GM21447 (cell line): ENCODE measurements around the gene TXN2.

Experiments used
- ATAC-seq: cut with Tn5 transposase; IDR thresholded peaks from one replicate; pipeline ENCODE4 v1.9.1; 2021; ENCODE audit not compliant: unreplicated experiment

Gene TXN2

DNA sequence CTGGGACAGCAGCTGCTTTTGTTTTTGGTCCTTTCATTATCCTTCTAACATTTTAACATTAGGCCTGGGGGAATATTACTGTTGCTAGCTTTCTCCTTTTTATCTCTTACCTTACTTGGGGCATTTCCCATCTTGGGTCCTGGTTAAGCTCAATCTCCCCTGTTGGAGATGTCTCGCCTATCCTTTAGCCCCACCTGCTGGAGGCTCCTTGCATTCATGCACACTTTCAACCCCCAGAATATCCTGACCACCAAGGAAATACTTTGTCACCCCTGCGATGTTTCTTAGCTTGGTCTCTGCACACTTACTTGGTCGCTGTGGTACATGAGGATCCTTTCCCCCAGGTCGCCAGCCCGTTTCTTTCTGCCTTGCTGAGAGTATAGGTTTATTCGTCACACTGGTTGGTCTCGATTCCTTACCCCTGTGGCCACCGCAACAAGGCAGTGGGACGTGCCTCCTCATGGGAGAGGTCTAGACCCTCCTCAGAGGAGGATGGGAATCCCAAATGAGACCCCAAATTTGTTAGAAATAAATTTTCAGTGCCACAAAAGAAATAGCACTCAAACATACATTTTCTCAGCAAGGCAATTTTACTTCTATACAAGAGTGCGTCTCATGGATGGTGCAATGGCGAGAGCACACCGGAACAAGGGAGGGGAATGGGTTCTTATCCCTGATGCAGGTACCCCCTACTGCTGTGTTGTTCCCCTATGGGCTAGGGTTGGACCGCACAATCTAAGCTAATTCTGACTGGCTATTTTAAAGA lies 5.4 kb upstream of the TXN2 start:
- no peak for ATAC-seq

DNA sequence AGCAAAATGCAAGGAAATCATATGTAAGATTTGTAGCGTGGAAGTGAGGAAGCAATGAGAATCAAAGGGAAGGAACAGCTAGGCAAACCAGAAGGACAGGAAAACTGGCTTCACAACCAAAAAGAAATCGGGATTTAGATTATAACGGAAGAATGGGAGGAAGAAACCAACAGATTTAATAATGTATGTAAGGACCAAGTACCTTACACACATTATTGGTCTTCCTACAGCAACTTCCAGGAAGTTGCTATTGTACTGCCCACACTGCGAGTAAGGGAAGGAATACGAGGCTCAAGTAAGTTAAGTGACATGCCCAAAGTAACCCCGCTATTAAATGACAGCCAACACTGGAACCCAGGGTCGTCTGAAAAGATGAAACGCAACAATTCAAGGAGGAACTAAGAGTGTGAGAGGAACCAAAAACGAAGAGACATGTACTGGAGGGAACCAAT lies 473 bp downstream of the TXN2 start:
- no peak for ATAC-seq

DNA sequence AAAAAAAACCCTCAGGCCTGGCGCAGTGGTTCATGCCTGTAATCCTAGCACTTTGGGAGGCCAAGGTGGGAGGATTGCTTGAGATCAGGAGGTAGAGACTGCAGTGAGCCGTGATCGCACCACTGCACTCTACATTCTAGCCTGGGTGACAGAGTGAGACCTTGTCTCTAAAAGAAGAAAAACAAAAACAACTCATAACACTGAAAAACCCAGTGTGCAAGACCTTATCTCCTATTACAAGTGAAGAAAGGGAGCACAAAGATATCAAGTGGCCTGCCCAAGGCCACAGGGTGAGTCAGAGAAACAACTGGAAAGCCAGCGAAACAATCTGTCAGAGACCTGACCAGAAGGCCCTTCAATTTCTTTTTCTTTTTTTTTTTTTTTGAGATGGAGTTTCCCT lies 2.5 kb downstream of the TXN2 start:
- ATAC-seq, result no peak

DNA sequence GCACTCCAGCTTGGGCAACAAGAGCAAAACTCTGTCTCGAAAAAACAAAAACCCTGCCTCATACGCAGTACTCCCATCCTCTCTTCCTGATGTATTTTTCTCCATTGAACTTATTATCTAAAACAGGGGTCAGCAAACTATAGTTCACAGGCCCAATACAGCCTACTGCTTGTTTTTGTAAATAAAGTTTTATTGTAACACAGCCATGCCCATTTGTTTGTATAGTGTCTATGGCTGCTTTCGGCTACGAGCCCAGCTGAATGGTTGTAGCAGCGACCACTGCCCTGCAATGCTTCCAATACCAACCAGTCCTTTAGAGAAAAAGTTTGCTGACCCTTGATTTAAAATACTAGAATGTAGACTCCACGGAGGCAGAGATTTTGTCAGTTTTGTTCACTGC lies 6.1 kb downstream of the TXN2 start:
- no peak for ATAC-seq

DNA sequence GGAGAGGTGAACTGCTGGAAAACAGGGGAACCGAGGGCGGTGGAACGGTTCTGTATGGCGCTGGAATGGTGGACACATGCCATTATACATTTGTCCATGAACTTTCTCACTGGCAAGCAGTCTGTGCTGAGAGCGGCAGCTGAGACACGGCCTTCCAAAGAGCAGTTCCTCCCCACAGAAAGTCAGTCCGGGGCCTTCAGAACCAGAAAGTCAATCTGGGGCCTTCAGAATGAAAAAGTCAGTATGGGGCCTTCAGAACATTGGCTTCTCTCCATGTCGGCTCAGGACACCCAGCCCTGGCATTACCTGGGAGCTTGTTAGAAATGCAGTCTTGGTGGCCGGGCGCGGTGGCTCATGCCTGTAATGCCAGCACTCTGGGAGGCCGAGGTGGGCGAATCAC lies 8.8 kb downstream of the TXN2 start:
- ATAC-seq, result no peak

DNA sequence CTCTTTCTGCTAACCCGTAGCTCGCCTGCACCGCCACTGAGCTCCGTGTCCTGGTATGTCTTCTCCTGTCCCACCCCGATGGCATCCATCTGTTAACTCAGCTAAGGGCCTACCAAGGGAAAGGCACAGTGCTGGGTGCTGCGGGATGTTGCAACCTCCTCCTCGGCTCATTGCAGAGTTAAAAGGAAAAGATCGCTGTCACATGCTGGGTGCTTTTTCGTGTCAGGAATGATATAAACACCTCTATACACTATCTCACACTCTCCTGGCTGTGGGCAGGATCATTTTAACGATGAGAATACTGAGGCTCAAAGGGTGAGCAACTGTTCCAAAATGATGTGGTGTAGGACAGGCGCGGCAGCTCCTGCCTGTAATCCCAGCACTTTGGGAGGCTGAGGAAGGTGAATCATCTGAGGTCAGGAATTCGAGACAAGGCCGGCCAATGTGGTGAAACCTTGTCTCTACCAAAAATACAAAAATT lies 10.1 kb downstream of the TXN2 start:
- ATAC-seq, result no peak

DNA sequence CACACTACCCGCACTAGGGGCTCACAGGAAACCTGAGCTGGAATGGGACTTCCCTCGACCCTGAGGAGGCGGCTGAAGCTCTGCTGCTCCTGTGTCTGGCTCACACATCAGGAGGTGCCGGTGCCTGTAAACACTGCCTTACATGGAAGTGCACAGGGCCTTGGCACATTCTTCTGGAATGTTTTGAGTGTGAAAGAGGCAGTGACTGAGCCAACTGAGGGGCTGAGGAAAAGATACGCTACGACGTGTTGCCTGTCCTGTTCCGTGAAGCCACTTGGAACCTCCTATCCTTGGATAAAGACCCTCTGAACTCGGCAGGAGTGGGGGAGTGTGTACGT lies 10.5 kb downstream of the TXN2 start:
- ATAC-seq, result no peak

DNA sequence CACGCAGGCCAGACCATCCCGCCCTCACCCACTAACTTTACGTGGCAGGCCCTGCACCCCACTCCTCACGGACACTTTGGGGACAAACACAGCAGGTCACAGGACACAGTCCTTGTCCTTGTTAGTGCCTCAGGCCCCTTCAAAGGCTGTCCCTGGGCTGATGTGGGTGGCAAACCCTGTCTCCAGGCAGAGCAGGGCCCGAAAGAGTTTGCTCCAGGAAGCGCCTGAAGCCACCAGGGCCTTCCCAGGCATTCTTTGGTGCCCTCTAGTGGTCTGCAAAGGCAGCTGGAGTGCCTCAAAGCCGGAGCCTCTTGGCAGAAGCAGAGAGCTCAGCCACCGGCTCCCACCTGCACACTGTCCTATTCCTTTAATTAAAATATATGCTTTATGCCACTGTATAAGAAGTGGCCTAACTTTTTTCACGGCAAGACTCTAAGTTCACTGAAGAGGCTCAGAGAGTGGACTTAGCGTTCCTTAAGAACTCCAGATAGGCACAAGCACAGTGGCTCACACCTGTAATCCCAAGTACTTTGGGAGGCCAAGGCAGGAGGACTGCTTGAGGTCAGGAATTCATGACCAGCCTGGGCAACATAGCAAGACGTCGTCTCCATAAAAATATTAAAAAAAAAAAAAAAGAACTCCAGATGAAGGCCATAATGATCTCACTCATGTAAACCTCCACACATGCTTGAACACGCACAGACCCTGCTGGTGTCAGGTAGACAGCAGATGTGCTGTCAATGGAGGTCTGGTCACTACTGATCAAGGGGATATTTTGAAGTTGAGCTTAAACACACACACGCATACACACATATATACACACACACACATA lies 11.1 kb downstream of the TXN2 start:
- no peak for ATAC-seq

DNA sequence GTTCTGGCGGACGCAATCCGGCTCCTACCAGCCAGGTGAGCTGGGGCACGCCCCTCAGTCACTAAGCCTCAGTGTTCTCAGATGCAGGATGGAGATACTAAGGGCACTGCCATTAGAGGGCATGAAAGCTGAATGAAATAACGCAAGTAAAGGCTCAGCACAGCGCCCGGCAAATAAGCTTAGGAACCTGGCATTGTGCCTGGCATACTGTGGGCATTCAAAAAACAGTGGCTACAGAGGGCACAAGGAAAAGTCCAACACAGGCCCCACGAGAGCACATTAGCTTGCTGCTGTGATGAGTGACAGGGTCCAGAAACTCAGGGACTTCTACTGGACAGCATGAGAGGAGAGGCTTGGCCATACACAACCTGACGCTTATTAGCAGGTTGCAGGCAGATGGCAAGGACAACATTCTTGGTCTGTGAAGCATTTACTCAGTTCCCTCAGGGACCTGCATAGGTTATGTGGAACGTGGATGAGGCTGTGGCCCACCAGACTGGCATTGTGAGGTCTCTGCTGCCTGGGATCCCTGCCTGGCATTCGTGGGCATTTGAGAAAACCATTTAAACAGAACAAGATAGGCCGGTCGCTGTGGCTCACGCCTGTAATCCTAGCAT lies 12.2 kb downstream of the TXN2 start:
- no peak for ATAC-seq

DNA sequence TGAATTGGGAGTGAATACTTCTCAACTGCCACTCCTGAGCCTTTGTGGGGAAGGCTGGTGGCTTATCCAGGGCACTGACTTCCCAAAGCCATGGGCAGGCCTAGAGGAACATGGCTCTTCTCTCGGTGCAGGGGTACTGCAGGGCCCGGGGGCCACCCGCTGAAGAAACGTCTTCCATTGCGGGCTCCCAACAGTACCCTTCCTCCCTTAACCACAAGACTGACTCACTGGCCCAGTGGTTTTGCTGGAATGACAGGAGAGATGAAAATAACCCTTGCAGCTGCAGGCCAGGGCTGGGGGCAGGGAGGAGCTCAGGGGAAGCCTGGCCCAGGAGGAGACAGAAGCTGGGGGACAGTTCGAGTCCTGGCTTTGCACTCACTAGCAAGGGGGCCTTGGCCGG lies 13.5 kb downstream of the TXN2 start:
- ATAC-seq, result no peak

DNA sequence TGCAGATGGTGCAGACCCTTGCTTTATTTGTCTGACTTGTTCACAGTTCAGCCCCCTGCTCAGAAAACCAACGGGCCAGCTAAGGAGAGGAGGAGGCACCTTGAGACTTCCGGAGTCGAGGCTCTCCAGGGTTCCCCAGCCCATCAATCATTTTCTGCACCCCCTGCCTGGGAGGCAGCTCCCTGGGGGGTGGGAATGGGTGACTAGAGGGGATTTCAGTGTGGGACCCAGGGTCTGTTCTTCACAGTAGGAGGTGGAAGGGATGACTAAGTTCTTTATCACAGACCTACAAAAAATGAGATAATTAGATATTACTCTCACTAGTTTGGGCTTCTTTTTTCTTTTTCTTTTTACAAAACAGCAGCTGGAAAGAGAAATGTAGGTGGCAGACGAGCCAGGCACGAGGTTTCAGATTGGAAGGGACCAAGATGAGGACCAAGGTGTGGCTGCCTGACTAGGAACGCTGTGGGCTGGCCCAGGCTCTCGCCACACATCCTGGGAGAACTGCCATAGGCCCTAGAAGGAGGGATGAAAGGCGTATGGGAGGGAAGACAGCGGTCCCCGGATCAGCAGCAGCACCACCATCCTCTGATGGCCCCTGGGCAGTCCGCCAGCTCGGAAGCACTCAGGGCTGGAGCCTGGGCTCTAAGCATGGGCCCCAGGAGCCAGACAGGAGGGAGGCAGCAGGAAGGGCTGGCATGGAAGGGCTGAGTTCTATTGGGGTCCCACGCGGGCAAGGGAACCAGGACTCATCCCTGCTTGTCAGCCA lies 14.2 kb downstream of the TXN2 start:
- no peak for ATAC-seq

DNA sequence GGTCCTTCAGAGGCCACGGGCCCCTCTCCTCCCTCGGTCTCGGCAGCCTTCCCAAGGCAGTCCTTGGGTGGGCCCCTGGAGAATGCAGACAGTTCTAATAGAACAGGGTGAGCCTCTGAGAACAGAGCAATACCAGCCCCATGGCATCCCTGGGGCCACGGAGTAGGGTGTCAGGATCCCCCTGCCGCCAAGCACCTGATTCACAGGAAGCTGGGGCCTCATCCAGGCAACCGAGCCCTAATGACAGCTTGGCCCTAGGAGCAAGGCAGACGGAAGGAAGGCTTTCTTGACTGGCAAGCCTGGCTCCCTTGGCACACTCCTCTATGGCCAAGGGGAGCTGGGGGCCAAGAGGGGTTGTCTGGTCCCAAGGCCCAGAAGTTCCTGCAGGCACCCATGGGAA lies 15.2 kb downstream of the TXN2 start:
- ATAC-seq, result no peak

DNA sequence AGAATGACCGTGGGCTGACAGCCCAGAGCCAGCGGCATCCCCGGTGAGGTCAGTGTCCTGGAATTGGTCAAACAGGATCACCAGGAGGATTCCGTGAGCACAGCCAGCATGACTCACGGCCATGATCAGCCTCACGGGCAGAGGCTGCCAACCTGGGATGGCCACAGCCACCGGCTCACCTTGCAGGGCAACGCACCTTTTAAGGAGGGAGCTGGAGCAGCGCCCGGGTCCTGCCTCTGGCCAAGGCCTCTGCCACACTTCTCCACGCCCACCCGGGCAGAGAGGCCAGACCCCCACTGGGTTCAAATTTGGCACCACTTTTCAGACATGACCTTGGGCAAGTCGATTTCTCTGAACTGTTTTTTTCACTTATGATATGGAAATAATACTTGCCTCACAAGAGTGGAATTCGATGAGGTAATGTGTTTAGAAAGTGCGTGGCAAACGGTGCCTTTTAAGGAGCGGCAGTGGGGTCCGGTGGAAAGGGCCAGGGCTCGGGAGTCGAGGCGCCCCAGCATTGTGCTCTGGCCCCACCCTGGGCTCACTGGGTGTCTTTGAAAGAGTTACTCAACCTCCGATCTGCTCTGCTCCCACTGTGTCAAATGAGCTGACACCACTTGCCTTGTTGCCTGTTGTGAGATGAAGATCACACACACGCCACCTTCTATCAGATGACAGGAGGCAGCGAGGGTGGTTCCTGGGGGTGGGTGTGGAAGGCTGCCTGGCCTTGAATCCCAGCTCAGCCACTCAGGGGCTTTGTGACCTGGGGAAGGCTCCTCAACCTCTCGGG lies 16.0 kb downstream of the TXN2 start:
- no peak for ATAC-seq

DNA sequence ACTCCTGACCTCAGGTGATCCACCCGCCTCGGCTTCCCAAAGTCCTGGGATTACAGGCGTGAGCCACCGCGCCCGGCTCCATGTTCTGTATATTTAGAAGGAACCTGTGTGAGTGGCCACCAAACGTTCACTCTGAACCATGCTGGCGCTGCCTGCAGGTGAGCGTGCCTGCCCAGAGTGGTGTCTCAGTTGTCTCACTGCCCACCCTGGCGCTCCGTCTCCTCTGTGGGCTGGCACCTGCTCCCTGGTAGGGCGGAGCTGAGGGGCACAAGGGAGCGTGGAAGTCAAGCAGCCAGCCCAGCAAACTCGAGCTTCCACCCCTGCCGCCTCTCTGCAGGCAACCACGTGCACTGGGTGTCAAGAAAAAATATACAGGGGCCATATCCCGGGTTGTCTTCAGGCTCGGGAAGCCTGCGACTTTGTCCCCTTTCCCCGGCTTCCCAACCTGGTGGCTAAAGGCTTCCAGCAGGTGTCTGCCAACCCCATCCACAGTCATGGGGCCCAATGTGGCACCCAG lies 16.7 kb downstream of the TXN2 start:
- no peak for ATAC-seq

DNA sequence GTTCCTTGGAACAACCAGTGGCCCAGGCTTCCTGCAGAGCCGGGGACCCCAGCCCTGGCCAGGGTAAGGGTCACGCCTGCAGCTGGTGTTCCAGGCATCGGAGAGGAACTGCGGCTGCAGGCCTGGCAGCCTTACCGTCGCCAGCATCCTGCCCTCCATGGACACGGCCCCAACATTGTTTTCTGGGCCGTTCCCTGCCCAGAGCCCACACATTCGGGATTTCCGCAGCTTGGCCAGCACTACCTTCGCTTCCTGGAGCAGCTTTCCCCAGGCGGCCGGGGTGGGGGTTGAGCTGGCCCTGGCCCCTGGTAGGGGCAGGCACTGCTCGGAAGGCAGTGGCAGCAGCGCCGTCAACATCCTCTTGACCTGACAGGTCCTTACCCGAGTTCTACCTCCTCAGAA lies 17.7 kb downstream of the TXN2 start:
- no peak for ATAC-seq

DNA sequence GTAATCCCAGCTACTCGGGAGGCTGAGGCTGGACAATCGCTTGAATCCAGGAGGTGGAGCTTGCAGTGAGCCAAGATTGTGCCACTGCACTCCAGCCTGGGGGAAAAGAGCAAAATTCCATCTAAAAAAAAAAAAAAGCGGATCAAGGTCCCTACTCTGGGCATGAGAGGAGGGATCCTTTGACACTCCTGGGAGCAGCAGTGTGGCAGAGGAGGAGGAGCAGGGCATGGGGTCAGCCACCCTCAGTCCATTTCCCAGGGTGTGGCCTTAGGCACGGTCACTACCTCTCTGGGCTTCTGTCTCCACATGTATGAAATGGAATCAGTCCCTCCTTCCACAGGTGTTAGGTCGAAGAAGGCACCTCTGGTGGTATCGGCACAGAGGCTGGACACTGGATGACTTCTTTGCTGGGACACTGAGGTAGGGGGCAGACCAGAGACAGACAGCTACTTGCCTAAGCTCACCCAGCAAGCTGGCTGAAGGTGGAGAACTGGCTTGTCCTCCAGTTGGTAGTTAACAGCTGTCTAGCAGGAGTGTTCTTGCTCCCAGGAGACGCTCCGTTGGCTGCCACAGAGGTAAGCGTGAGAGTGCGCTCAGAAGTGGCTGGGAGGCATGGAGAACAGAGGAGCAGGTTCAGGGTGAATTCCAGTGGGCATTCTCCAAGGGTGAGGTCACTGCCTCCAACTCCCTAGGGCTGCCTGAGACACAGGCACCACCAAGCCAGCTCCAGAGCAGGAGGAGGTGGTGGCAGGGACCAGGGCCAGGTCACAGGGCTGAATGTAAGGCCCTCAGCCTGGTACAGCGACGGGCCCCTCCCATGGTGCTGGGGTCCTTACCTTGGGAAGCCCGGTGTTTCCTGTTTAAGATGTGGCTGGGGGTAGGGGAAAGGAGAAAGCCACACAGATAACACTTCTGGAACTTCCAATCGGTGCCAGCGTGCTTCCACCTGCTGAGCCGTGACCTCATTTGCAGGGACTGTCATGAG lies 19.5 kb downstream of the TXN2 start:
- no peak for ATAC-seq

DNA sequence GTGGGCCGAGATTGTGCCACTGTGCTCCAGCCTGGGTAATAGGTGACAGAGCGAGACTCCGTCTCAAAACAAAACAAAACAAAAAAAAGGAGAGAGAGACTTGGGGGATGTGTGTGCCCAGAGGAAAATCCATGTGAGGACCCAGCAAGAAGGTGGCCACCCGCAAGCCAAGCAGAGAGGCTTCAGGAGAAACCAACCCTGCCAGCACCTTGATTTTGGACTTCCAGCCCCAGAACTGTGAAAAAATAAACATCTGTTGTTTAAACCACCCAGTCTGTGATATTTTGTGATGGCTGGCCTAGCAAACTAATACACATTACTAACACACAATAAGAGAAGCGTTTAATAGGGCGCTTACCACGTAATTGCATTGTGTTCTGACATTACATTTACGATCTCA lies 21.2 kb downstream of the TXN2 start:
- no peak for ATAC-seq

DNA sequence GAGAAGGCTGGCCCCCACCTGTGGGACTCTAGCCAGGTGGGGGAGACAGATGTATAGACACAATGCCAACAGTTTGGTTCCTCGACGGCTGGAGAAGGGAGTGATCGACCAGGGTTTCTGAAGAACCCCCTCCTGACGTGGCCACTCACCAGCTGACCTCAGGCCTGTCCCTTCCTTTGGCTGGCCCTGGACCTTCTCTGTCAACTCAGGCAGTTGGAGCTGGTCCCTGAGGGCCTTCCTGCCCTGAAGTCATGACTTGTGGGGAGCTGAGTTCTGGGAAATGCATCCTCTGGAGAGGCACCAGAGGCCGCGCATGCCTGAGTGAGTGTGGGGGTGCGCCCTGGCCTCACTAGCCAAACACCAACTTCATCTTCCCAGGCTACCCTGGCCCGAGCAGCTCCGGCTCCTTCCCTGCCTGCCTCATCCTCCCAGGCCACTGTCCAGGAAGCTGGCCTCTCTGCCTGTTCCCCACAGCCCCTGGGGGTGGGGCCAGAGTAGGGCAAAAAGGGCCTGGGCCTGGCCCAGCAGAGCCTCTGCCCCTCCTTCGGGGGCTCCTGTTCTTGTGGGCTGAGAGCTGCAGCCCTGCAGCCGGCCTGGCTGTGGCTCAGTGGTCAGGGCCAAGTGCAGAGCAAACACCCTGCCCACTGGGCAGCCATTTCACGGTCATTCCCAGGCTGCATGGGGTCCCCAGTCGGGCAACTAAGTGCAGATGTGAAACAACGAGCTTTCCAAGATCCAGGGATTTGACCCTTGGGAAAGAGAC lies 23.6 kb downstream of the TXN2 start:
- ATAC-seq, result no peak
